NCI-H187 (cell line): ENCODE measurements around the gene TYROBP.
"Not testable (repeated sequence)": the region's sequence is repeated elsewhere in the genome, so short reads cannot be mapped to it uniquely, and the experiment has no call there.

ENCODE experiments used
- DNase-seq, 2 experiments: peaks; one replicate each; lab custom pipeline; 2025; lab: John Stamatoyannopoulos, UW

The TYROBP gene

DNA sequence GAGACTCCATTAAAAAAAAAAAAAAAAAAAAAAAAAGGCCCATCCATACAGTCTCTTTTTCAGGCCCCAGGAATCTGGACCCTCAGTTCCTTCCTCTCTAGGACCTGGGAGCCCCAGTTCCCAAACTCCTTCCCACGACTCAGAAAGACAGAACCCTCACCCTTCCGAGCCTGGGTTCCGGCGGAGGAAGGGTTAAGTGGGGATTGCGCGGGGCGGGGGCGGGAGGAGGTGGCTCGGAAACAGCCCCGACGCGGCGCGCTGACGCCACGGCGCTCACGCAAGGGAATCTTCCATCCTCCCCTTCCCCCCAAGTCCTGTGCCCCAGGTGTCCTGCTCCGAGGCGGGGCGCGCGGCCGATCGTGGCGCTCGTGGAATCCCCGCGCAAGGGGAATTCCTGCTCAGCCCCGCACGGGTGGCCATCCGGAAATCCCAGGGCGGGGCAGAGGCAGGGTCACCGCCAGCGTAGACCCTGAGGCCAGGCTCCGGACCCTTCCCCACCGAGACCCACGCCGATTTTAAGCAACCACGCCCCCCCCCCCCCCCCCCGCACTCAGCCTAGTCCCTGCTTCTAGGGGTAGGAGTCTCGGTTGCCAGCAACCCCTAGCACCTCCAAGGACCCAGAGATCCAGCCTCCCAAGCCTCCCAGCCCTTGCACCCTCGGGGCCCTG lies 8.4 kb downstream of the TYROBP start:
- DNase-seq: peak; percentile 58 to 84

DNA sequence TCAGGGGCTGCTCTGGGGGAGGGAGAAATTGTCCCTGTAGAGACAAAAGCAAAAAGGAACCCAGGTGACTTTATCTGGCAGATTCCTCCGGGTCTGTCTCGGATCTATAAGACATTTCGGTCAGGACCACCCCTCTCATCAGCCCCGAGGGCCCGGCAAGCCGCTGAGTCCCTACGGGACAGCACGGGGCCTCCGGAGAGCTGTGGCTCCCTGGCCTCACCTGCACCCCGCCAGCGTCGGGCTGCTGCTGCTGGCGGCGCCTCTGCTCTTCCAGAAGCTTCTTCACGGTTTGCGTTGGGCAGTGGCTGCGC lies 9.6 kb downstream of the TYROBP start:
- no peak for DNase-seq

DNA sequence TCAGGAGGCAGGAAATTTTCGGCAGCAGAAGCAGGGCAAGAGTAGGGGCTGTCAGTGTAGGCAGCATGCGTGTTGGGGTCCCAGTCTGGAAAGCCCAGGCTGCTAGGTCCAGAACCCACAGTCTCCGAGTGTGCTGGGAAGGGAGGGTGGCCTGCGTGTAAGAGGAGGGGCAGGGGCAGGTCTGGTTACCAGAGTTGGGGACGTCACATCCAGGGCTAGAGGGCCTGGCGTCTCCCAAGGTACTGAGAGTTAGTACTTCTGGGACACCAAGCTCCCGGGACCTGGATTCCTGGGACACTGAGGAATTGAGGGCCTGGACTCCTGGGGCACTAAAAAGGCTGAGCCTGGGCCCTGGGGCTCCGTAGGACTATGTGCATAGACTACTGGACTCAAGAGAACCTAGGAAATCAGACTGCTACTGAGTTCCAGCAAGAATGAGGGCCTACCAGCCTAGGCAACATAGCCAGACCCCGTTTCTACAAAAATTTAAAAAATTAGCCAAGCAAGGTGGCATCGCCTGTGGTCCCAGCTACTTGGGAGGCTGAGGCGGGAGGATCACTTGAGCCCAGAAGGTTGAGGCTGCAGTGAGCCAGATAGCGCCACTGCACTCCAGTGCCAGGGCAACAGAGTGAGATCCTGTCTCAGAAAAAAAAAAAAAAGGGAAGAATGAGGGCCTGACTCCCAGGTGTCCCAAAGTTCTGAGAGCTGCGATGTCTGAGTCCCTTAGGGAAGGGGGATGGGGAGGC lies 10.2 kb downstream of the TYROBP start:
- no peak for DNase-seq

DNA sequence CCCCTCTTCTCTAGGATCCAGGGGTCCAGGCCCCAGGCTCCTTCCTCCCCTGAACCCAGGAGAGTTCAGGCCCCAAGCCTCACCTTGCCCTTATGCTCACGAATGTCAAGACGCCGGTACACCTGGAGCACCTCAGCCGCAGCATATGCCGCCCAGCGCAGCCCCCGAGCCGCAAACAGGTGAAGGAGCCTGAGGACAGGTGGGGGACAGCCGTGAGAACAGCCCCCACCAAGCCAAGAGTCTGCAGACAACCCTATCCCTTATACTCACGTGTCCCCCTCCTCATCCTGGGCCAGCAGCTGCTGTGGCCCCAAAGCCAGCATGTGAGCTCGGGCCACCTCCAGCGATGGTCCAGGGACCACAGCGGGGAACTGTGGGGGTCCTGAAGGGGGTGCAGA lies 11.5 kb downstream of the TYROBP start:
- no peak for DNase-seq

DNA sequence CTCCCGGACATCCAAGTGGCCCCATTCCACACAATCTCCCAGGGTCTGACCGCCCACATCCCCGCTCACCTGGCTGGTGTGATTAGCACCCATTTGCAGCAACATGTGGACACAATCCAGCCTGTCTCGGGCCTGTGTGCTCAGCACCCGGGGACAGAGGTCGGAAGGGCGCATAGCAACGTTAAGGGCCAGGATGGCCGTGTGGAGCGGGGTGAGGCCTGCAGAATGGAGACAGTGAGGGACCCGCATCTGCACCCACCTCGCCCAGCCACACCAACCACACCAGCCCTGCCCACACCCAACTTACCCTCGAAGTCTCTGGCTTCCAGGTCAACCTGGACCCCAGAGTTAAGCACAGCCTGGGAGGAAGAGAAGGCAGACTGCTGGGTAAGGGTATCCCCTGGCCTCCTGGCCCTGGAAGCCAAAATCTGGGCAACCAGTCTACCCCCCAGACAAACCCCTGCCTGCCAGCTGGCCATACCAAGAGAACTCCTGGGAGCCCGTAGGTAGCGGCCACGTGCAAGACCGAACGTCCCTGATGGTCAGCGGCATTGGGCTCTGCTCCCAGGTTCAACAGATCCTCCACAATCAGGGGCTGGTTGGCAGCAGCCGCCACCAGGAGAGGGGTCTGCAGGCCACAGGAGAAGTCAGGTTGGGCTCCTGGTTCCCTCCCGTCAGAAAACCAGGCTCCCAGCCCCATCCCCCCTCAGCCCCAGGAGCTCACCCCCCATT lies 12.0 kb downstream of the TYROBP start:
- no peak for DNase-seq

DNA sequence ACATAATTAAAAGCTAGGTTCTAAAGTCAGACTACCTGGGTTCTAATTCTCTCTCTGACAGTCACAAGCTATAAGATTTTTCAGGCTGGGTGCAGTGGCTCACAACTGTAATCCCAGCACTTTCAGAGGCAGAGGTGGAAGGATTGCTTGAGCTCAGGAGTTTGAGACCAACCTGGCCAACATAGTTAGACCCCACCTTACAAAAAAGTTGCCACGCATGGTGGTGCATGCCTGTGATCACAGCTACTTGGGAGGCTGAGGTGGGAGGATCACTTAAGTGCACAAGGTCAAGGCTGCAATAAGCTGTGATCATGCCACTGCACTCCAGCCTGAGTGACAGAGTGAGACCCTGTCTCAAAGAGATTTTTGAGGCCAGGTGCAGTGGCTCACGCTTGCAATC lies 13.8 kb downstream of the TYROBP start:
- DNase-seq: no peak

DNA sequence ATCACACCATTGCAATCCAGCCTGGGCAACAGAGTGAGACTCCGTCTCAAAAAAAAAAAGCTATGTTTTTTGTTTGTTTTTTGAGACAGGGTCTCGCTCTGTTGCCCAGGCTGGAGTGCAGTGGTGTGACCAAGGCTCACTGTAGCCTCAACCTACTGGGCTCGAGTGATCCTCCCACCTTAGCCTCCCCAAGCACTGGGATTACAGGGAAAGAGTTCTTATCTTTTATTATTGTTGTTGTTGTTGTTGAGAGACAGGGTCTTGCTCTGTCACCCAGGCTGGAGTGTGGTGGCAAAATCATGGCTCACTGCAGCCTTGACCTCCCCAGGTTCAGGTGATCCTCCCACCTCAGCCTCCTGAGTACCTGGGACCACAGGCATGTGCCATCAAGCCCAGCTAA lies 16.3 kb downstream of the TYROBP start:
- not testable (repeated sequence) for DNase-seq

DNA sequence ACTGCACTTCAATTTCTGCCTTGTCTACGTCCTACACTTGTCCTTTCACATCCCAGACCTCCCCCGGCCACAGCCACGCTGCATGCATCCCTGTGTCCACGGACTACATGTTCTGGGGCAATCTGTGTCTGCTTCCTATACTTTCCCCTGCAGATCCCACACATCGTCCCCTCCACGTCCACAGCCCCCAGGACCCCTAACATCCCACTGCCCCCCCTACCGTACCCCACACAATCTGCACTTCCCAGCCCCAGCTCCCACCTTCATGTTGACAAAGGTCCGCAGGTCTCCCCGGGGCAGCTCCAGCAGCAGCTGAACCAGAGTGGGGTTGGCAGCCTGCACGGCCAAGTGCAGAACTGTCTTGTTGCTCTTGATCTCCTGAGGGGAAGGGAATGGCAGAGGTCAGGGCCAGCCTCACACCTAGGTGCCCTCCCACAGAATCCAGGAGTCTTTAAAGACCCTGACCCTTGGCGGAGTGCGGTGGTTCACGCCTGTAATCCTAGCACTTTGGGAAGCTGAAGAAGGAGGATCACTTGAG lies 17.9 kb downstream of the TYROBP start:
- DNase-seq: no peak

DNA sequence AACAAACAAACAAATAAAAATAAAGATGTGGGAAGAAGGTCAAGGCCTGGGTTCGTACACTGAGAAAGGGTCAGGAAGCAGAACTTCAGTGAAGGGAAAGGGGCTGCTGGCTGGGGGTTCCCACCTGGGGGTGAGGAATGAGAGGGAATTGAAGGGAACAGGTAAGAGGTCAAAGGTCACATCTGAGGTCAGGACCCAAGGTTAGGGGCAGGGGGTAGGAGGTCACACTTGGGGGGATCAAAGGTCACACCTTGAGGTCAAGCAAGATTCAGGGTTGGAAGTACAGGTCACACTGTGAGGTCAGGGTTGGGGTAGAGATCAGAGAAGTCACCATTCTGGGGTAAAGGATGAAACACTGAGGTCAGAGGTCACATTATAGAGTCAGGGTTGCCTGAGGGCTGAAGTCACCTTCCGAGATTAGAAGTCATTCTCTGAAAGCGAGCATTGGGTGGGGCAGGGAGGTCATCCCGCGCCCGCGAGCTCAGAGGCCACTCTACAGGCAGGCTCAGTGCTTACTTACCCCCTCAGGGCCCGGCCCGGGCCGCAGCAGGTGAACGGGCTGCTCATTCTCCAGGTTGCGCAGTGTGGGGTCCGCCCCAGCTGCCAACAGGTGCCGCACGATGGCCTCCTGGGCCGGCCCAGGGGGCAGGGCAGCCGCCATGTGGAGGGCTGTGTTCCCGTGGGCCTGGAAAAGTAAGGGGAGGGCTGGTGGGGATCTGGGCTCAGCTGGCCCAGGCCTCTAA lies 18.6 kb downstream of the TYROBP start:
- DNase-seq: no peak

DNA sequence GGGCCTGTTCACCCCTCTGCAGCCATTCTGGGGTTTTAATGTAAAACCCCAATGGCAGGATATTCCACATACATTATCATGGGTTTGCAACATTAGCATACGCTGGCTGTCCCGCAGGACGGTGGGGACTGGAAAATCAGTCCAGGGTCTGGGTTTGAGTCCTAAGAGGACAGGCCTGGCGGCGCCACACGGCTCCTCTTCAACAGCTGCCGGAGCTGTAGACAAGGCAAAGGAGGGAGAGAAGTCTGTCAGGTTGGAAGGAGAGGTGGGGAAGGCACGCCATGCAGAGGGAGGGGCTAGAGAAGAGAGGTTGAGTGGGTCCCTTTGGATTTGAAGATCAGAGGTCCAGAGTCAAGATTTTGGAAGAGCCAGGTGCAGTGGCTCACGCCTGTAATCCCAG lies 19.7 kb downstream of the TYROBP start:
- no peak for DNase-seq

DNA sequence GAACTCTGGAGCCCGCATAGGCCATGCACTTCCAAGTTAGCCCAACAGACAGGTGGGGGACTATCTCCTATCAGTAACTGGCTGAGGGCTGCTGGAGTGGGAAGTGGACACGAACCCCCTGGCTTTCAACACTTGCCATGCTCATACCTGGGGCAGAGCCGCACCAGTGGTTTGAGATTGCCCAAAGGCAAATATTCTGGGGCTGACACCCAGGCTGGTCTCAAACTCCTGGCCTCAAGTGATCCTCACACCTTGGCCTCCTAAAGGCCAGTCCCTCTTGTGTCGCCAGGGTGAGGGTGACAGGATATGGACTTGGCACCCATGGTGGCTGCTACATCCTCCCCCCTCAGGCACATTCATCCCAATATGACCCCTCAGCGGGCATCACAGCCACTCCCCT lies 20.9 kb downstream of the TYROBP start:
- DNase-seq: no peak

DNA sequence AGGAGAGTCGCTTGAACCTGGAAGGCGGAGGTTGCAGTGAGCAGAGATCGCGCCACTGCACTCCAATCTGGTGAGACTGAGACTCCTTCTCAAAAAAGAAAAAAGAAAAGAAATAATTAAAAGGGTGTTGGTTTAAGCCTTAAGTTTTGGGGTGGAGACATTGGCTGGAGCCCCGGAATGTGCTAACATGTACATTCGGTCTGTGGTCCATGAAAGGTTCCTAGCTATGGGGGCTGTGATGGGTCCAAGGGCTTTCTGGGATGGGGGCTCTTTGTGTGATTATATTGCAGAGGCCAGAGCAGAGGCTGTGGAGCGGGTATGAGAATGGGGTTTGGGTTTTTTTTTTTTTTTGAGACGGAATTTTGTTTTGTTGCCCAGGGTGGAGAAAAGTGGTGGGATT lies 22.2 kb downstream of the TYROBP start:
- no peak for DNase-seq

DNA sequence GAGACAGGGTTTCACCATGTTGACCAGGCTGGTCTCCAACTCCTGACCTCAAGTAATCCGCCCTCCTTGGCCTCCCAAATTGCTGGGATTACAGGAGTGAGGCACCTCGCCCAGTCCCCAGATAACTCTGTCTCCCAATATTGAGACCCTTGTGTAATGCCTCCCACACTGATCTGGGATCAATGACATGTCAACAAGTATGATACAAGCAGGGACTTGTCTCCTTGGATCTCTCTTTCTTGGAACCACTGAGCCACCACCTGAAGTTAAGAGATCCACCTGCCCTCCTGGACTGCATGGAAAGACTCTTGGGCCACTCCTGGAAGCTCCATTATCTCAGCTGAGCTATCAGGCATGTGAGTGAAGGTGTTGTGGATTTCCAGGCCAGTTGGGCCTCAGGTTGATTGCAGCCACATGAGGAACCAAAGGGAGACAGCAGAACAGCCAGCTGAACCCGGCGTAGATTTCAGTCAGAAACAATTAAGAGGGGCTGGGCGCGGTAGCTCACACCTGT lies 22.8 kb downstream of the TYROBP start:
- DNase-seq: no peak

DNA sequence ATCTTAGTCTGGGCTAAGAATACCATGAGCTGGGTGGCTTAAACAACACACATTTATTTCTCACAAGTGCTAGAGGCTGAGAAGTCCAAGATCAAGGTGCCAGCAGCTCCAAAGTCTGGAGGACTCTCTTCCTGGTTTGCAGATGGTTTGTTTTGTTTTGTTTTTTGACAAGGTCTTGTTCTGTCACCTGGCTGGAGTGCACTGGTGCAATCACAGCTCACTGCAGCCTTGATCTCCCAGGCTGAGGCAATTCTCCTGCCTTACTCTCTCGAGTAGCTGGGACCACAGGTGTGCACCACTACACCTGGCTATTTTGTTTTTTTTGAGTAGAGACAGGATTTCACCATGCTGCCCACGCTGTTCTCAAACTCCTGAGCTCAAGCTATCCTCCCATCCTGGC lies 24.2 kb downstream of the TYROBP start:
- DNase-seq: no peak

DNA sequence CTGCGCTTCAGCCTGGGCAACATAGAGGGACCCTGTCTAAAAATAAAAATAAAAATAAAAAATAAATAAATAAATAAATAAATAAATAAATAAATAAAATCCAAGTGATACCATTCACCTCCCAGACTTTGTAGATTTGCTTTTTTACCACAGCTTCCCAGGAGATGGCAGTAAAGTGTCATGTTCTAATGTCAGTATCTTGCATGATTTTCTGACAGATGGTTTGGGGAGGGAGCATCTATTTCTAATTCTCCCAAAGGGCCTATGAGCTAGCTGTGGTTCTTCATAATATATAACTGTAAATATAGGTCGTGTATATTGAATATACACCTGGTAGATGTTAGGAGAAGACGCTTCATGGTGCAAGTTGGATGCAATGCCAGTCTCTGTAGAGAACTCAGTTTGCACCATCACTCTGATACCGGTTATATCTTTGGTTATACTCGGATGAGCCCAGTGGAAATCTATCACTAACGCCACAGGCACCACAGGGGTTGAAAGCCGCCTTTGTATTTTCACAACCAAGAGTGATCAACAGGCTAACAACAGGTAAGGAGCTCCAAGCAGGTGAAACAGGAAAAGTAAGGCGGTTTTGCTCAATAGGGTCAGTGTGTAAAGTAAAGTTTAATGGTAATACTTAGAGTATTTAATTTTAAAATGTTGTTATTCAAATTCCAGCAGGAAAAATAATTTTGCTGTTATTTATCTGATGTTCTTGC lies 25.8 kb downstream of the TYROBP start:
- peak in 1 of 2 experiments; percentile 46 for DNase-seq

DNA sequence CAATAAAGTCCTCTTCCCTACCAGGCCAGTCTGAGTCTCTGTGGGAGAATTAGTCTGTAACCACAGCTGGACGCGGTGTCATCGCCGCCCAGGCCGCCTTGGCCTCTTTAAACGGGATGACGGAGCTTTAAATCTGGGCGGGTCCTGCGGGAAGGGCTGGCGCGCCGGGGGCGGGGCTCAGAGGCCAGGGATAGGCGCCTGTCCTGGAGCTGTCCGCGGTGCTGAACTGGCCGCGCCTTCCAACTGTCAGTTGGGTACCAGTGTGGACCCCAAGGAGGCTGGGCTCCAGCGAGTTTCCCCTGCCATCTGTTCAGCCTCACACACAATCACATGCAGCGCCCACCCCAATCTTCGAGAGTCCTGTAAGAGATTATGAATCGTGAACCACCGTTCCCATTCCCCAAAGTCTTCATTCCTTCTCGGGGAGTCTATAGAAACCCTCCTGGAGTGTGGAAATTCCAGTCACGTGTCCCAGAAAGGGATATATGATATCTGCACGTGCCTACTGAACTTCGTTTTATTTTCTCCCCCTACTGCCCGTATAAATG lies 28.3 kb downstream of the TYROBP start:
- peak in 1 of 2 experiments; percentile 27 for DNase-seq

DNA sequence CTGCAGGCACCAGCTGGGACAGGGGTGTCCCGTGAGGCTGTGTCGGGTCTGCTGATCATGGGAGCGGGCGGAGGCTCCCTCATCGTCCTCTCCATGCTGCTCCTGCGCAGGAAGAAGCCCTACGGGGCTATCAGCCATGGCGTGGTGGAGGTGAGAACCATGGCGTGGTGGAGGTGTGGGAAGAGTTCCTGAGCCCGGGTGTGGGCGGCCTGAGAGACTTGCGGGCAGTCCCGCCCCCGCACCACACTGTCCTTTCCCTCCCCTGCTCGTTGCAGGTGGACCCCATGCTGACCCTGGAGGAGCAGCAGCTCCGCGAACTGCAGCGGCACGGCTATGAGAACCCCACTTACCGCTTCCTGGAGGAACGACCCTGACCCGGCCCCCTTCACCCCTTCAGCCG lies 29.0 kb downstream of the TYROBP start:
- DNase-seq: no peak

DNA sequence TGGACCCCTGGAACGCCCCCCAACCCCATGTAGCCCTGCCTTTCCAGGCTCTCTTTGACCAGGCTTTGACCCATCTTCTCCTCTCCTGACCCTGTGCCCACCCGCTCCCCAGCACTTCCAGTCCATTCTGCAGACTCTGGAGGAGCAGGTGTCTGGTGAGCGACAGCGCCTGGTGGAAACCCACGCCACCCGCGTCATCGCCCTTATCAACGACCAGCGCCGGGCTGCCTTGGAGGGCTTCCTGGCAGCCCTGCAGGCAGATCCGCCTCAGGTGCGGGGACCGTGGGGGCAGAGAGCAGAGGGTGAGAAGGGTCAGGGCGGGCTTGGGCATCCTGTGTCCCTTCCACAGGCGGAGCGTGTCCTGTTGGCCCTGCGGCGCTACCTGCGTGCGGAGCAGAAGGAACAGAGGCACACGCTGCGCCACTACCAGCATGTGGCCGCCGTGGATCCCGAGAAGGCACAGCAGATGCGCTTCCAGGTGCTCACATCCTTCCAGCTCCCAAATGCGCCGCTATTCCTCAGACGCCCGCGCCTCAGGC lies 33.6 kb downstream of the TYROBP start:
- DNase-seq: no peak

DNA sequence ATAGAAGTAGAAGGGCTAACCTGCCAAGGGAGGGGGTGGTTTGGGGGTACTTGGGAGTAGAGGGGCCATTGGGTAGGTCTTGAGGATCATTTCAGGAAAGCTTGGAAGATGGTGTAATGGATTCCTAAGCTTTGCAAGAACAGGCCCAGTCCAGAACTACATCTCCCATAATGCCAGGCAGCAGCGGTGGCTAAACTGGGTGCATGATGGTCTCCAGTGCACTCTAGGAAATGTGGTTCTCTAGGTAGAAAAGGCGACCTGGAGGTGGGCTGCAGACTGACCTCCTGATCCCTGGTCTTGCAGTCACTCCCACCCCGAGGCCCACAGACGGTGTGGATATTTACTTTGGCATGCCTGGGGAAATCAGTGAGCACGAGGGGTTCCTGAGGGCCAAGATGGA lies 35.9 kb downstream of the TYROBP start:
- no peak for DNase-seq

DNA sequence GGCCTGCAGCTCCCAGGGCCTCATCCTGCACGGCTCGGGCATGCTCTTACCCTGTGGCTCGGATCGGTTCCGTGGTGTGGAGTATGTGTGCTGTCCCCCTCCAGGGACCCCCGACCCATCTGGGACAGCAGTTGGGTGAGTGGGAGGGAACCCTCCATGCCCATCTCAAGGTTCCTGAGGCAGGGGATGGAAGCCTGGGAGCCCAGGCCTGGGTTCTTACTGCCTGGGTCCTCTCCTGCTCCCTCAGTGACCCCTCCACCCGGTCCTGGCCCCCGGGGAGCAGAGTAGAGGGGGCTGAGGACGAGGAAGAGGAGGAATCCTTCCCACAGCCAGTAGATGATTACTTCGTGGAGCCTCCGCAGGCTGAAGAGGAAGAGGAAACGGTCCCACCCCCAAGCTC lies 36.5 kb downstream of the TYROBP start:
- DNase-seq: no peak

DNA sequence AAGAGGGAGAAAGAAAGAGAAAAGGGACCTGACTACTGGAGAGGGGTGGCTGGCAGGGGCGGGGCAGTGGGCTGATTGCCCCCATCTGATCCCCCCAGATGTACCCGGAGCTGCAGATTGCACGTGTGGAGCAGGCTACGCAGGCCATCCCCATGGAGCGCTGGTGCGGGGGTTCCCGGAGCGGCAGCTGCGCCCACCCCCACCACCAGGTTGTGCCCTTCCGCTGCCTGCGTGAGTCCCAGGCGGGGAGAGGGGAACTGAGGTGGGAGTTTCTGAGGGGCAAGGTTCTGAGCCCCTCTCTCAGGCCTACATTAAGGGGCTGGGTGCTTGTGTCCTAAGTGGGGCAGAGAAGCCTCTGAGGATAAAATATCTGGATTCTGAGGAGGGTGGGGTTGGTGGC lies 37.3 kb downstream of the TYROBP start:
- no peak for DNase-seq
